Measurements from ENCODE around the gene FARP2. TPM values are rescaled to one million over a fixed set of nuclear protein-coding genes. Genes with fewer than 3 reads are reported as not detected.

The FARP2 gene
- total and polyA plus RNA-seq, 2 experiments from 2014 or later = 16.0 to 22.6 TPM

- Histone ChIP-seq H4K20me1 (replicated peaks; ENCODE audit: insufficient read depth) (no peaks in the 10 kb centered on the region), H3K79me2 (replicated peaks; ENCODE audit: insufficient read depth) (no peaks in the 10 kb centered on the region), H3K27me3 (ENCODE audit: insufficient read depth) (no peaks in the 10 kb centered on the region), H3K4me3 (no peak overlapping the region), H3K9me2 (ENCODE audit: insufficient read depth) (no peaks in the 10 kb centered on the region), H3F3A (replicated peaks; ENCODE audit: low read depth) (no peaks in the 10 kb centered on the region), H3K4me1 (ENCODE audit: insufficient read depth) (no peaks in the 10 kb centered on the region), H3K27ac (ENCODE audit: low read depth) (no peak overlapping the region), H3K36me3 (ENCODE audit: insufficient read depth) (no peaks in the 10 kb centered on the region), H2AFZ (no peak overlapping the region), H3K4me2 (no peak overlapping the region)
- no peak overlapping the region for H3K4me3 Mint-ChIP-seq
- H3K9me3 Mint-ChIP-seq = peaks cover 21% of the 10 kb centered on the region
- H3K27me3 Mint-ChIP-seq (ENCODE audit: insufficient read depth, low read depth, poor library complexity) = peaks cover 22% of the 10 kb centered on the region
- TF ChIP-seq, protein P1, sequence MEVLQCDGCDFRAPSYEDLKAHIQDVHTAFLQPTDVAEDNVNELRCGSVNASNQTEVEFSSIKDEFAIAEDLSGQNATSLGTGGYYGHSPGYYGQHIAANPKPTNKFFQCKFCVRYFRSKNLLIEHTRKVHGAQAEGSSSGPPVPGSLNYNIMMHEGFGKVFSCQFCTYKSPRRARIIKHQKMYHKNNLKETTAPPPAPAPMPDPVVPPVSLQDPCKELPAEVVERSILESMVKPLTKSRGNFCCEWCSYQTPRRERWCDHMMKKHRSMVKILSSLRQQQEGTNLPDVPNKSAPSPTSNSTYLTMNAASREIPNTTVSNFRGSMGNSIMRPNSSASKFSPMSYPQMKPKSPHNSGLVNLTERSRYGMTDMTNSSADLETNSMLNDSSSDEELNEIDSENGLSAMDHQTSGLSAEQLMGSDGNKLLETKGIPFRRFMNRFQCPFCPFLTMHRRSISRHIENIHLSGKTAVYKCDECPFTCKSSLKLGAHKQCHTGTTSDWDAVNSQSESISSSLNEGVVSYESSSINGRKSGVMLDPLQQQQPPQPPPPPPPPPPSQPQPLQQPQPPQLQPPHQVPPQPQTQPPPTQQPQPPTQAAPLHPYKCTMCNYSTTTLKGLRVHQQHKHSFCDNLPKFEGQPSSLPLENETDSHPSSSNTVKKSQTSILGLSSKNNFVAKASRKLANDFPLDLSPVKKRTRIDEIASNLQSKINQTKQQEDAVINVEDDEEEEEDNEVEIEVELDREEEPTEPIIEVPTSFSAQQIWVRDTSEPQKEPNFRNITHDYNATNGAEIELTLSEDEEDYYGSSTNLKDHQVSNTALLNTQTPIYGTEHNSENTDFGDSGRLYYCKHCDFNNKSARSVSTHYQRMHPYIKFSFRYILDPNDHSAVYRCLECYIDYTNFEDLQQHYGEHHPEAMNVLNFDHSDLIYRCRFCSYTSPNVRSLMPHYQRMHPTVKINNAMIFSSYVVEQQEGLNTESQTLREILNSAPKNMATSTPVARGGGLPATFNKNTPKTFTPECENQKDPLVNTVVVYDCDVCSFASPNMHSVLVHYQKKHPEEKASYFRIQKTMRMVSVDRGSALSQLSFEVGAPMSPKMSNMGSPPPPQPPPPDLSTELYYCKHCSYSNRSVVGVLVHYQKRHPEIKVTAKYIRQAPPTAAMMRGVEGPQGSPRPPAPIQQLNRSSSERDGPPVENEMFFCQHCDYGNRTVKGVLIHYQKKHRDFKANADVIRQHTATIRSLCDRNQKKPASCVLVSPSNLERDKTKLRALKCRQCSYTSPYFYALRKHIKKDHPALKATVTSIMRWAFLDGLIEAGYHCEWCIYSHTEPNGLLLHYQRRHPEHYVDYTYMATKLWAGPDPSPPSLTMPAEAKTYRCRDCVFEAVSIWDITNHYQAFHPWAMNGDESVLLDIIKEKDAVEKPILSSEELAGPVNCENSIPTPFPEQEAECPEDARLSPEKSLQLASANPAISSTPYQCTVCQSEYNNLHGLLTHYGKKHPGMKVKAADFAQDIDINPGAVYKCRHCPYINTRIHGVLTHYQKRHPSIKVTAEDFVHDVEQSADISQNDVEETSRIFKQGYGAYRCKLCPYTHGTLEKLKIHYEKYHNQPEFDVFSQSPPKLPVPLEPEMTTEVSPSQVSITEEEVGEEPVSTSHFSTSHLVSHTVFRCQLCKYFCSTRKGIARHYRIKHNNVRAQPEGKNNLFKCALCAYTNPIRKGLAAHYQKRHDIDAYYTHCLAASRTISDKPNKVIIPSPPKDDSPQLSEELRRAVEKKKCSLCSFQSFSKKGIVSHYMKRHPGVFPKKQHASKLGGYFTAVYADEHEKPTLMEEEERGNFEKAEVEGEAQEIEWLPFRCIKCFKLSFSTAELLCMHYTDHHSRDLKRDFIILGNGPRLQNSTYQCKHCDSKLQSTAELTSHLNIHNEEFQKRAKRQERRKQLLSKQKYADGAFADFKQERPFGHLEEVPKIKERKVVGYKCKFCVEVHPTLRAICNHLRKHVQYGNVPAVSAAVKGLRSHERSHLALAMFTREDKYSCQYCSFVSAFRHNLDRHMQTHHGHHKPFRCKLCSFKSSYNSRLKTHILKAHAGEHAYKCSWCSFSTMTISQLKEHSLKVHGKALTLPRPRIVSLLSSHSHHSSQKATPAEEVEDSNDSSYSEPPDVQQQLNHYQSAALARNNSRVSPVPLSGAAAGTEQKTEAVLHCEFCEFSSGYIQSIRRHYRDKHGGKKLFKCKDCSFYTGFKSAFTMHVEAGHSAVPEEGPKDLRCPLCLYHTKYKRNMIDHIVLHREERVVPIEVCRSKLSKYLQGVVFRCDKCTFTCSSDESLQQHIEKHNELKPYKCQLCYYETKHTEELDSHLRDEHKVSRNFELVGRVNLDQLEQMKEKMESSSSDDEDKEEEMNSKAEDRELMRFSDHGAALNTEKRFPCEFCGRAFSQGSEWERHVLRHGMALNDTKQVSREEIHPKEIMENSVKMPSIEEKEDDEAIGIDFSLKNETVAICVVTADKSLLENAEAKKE (CRISPR knock-in tag; IDR thresholded peaks at IDR 0.05) = no peak
- TF ChIP-seq NANOG (IDR thresholded peaks at IDR 0.05; ENCODE audit: borderline replicate concordance) = no peak
- TF ChIP-seq REST (IDR thresholded peaks at IDR 0.05; ENCODE audit: unreplicated experiment) = no peak
- TF ChIP-seq POLR2AphosphoS5 (IDR thresholded peaks at IDR 0.05; ENCODE audit: low read depth) = no peak
- ATAC-seq = no peak
- no peak overlapping the region for H3K27ac Mint-ChIP-seq
- H3K36me3 Mint-ChIP-seq (ENCODE audit: low read depth) = no peaks in the 10 kb centered on the region
- peaks cover 3% of the 10 kb centered on the region for H3K4me1 Mint-ChIP-seq
- DNase-seq (ENCODE audit: low spot score) = no peak
These were observed 112.3 kb downstream of the FARP2 start for GRCh38 chr2:241468476-241468781.

Measured in GM23338 (cell line).